ENCODE data around the gene CBFB.

The CBFB gene

DNA sequence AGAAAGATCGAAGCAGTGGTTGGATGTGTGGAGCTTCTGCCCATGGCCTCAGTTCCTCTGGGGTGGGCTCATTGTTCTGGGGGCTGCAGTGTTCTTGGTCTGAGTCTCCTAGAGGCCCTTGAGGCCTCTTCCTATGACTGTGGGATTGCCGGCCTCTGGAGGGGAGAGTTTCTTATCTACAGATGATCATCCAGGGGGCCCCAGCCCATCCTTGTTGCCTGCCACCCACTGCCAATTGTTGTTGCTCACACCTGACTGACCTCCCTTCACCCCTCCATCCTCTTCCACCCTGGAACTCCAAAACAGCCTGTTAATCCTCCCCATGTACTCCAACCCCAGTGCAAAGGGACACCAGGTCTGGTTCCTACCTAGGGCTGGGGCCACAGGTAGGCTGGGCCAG is 116.0 kb downstream of the CBFB start:
- DNase-seq: no peak

DNA sequence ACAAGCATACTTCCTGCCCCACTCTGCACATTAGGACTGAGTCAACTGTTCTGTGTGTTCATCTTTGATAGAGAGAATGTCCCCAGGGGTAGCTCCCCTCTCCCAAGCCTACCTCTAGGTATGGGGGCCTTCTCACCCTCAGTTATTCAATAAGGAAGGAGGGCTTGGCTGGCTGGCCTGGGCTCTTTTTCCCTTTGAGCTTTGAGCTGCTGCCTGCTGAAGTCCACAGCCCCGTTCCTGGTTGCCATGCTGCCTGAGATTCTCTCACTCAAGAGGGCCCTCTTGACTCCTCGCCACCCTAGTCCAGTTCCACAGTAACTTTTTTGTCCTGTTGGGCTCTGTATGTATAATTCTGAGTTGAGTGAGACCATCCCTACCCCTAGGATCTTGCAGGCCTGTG is 116.8 kb downstream of the CBFB start:
- DNase-seq: no peak

DNA sequence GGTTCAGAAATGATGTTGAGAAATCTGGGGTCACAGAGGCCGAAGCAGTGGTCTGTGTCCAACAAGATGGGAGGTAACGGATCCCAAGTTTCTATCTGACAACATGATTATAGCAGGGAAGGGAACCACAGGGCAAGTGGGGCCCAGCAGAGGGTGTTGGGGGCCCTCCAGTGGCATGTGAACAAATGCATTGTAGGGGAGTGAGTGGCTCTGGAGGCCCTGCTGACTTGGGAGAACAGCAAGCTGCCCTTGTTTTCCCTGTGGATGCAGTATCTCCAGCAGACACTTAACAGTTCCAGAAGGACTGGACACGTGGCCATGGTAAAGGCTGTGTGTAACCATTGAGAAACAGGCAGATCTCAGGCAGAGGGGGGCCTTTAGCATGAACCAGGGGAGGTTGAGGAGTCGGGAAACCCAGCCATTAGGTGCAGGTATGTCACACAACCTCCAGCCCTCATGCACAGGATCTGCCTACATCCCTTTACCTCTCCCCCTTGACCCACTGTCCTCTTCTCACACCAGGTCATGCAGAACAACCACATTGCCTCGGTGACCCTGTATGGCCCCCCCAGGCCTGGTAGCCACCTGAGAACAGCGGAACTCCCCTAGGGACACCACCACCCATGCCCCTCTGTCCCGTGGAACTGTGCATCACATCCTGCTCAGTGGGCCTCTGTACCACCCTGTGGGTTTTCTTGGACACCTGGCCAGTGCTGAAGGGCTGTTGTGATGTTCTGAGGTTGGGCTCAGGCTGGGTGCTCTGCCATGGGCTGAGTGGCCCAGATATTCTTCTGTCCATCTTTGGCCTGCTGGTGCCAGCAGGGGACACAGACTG is 117.8 kb downstream of the CBFB start:
- no peak for DNase-seq

DNA sequence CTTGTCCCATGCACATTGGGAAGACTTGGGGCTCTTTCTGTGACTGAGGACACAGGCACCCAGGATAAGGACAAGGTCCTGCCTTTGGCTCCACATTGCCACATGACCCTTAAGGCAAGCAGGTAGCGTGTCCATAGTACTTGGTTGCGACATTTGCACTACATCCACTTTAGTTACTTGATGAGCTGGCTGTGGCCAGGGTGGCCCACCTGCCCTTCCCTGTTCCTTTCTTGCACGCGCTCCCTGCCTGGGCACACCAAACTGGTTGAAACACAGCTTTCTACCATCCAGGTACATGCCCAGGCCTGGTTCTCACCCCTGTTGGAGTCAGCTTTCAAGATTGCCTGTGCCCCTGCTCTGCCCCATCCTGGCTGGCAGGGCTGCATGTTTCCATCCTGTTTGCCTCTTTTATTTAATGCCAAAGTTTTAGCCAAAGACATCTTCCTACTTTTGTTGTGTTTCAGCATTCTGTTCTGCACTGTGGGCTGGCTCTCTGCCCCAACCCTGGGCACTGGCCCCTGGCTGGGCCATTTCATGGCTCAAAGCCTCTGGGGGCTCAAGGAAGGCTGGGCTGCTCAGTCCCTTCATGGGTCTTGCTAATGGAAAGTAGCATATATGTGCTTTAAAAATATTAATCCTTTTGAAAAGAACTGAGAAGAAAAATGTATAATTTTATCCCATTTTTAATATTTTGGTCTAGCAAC is 118.6 kb downstream of the CBFB start:
- DNase-seq: no peak

DNA sequence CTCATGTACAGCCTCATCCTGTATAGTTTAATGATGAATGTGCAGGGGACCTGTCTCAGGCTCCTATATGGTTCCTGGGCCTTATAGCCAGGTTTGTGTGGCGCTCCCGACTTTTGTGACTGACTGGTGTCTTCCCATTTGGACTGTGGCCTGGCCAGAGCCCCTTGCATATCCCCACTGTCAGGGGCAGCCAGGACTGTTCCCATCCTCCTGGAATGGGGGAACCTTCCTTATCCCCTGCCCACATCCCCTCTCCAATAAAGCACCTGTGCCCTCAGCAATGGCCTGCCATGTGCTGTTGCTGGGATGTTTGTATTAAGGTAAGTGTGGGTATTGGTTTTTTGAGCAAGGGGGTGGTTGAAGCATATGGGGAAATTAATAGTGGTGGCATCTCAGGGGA is 119.3 kb downstream of the CBFB start:
- DNase-seq: no peak

- no peak for DNase-seq
These were observed 119.8 kb downstream of the CBFB start for GRCh38 chr16:67148656-67149275.

- no peak for DNase-seq
These were observed 120.5 kb downstream of the CBFB start for GRCh38 chr16:67149276-67150046.

DNA sequence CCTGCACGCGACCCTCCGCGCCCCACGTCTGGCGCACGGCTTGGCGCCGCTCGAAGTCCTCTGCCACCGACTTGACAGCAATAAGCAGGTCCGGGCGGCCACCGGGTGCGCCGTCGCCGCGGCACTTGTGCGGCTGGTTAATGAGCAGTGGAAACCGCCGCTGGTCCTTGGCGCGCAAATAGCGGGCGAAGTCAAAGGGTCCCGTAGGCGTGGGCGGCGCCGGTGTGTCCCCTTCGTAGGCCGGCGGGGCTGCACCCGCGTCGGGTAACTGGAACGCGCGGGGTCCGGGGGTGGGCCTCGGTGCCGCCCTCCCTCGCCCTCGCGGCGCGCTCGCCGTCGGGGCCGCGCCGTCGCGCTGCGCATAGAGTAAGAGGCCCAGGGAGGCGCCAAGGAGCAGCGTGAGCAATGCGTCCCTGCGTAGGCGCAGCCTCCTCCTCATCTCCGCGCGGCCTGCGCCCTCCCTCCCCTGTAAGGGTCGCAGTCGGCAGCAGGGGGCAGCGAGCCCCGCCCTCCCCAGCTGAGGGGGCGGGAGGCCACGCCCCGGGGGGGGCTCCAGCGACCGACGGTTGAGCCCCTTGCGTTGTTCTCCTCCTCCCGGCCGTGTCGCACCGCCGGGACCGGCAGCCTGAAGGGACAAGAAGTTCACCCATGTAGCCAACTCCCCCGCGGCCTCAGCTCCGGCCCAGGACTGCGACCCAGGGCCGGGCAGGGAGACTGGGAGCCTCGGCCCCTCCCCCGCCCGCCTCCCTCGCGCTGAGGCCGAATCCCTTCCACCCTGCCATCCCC is 121.3 kb downstream of the CBFB start:
- no peak for DNase-seq

Data from NCI-H2081 treated with DMSO at 0.1 percent for 48 hours (cell line).